Right lobe of liver (tissue), 4 donors: Measurements from ENCODE around the gene CCDC88C.

Experiments
- POLR2A ChIP-seq: fragments of 450-650 bp; IDR thresholded peaks from one replicate; pipeline ENCODE4 v1.6.1; 2017; ENCODE audit warnings: antibody characterized with exemption, mild to moderate bottlenecking
- TF ChIP-seq, protein P1 (sequence below), 4 donors: fragments of 200-600 bp in 3 of 4; fragments of 450-650 bp in 1 of 4; IDR thresholded peaks; one replicate each; pipeline versions ENCODE4 v1.5.1 to v1.8.0; 2016 to 2022; ENCODE audit warnings: antibody characterized with exemption in 4 of 4, mild to moderate bottlenecking in 2 of 4
- donor health status: DM: no; HTN: no; CAD: no.
- donor health status: DM: no; HTN: no; CAD: no.
- donor health status: DM: no; HTN: yes; CAD: no.

DNA sequence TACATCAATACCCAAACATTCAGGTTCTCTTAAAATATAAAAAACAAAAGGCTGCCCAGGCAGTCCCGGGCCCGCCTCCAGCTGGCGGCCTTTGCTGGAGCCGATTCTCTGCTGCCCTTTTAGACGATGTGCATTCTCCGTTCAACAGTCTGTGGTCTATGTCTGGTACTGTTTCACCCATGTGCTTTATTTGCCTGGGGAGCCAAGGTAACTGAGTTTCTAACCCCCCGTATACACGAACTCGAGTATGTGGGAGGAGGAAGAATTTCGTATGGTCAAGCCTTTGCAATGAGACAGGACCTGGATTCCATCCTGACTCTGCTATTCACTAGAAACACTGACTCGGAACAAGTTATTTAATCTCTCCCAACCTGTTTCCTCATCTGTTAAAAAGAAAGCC lies 119.0 kb downstream of the CCDC88C start:
- TF ChIP-seq POLR2A, result no peak
- TF ChIP-seq, protein P1, sequence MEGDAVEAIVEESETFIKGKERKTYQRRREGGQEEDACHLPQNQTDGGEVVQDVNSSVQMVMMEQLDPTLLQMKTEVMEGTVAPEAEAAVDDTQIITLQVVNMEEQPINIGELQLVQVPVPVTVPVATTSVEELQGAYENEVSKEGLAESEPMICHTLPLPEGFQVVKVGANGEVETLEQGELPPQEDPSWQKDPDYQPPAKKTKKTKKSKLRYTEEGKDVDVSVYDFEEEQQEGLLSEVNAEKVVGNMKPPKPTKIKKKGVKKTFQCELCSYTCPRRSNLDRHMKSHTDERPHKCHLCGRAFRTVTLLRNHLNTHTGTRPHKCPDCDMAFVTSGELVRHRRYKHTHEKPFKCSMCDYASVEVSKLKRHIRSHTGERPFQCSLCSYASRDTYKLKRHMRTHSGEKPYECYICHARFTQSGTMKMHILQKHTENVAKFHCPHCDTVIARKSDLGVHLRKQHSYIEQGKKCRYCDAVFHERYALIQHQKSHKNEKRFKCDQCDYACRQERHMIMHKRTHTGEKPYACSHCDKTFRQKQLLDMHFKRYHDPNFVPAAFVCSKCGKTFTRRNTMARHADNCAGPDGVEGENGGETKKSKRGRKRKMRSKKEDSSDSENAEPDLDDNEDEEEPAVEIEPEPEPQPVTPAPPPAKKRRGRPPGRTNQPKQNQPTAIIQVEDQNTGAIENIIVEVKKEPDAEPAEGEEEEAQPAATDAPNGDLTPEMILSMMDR (IDR thresholded peaks at IDR 0.05), result no peak
